NOMO-1 treated with DMSO at 0.1 percent for 48 hours (cell line): Measurements from ENCODE around the gene ST3GAL4.
A peak's percentile ranks its signal among the peaks of the same experiment; 100 is the strongest.
"Not testable (repeated sequence)": the region's sequence is repeated elsewhere in the genome, so short reads cannot be mapped to it uniquely, and the experiment has no call there.

Experiments
- DNase-seq: peaks from one replicate; lab custom pipeline; 2025; ENCODE audit not compliant: unreplicated experiment; lab: John Stamatoyannopoulos, UW

Gene ST3GAL4

GRCh38 chr11:126345283-126345682 is 10.2 kb upstream of the ST3GAL4 start:
- DNase-seq, result no peak

- peak; percentile 80 for DNase-seq
Measured at GRCh38 chr11:126345759-126346585, 9.5 kb upstream of the ST3GAL4 start.

- no peak for DNase-seq
Measured at GRCh38 chr11:126346586-126346940, 8.9 kb upstream of the ST3GAL4 start.

GRCh38 chr11:126346946-126347345 is 8.5 kb upstream of the ST3GAL4 start:
- DNase-seq, result not testable (repeated sequence)

GRCh38 chr11:126347751-126348668 is 7.5 kb upstream of the ST3GAL4 start:
- no peak for DNase-seq

GRCh38 chr11:126348806-126349582 is 6.5 kb upstream of the ST3GAL4 start:
- DNase-seq, result no peak

- no peak for DNase-seq
Measured at GRCh38 chr11:126350836-126351235, 4.7 kb upstream of the ST3GAL4 start.

- DNase-seq, result no peak
Measured at GRCh38 chr11:126352163-126352562, 3.3 kb upstream of the ST3GAL4 start.

- peak; percentile 84 for DNase-seq
Measured at GRCh38 chr11:126352934-126353801, 2.3 kb upstream of the ST3GAL4 start.

GRCh38 chr11:126354631-126355323 is 709 bp upstream of the ST3GAL4 start:
- DNase-seq, result no peak

- peak; percentile 21 for DNase-seq
Measured at GRCh38 chr11:126355926-126356897, 726 bp downstream of the ST3GAL4 start.

GRCh38 chr11:126357055-126357962 is 1.8 kb downstream of the ST3GAL4 start:
- no peak for DNase-seq

GRCh38 chr11:126357969-126358762 is 2.7 kb downstream of the ST3GAL4 start:
- no peak for DNase-seq

GRCh38 chr11:126358763-126359160 is 3.3 kb downstream of the ST3GAL4 start:
- DNase-seq, result no peak

GRCh38 chr11:126359431-126360048 is 4.1 kb downstream of the ST3GAL4 start:
- no peak for DNase-seq

GRCh38 chr11:126360049-126360446 is 4.6 kb downstream of the ST3GAL4 start:
- DNase-seq, result no peak
